Effector memory CD8-positive, alpha-beta T cell (primary cell): ENCODE data around the gene MLXIPL.
A peak's percentile ranks its signal among the peaks of the same experiment; 100 is the strongest.
"Not testable (repeated sequence)": the region's sequence is repeated elsewhere in the genome, so short reads cannot be mapped to it uniquely, and the experiment has no call there.

Source experiments
- ATAC-seq: fragments of 150-1000 bp; cut with Tn5 transposase; replicated peaks from 2 replicates; pipeline ENCODE4 v1.10.0; 2021; ENCODE audit warnings: mild to moderate bottlenecking, moderate library complexity
- DNase-seq, 3 experiments: peaks; one replicate each; pipeline ENCODE4 v3.0.0; 2021
- H3K27ac Mint-ChIP-seq, 2 donors: one replicate each; pipeline ENCODE4 v1.8.0; 2022; ENCODE audit warnings: mild to moderate bottlenecking in 2 of 2, mixed read lengths in 2 of 2, moderate library complexity in 2 of 2
- H3K27me3 Mint-ChIP-seq, 2 donors: one replicate each; pipeline ENCODE4 v1.8.0; 2022; ENCODE audit warnings: mixed read lengths in 2 of 2
- H3K36me3 Mint-ChIP-seq: one replicate; pipeline ENCODE4 v1.8.0; 2022; ENCODE audit warnings: mild to moderate bottlenecking, moderate library complexity, mixed read lengths; ENCODE audit not compliant: insufficient read depth
- H3K4me1 Mint-ChIP-seq, 2 donors: one replicate each; pipeline ENCODE4 v1.8.0; 2022; ENCODE audit warnings: low read depth in 2 of 2, mixed read lengths in 2 of 2
- H3K4me3 Mint-ChIP-seq, 2 donors: one replicate each; pipeline ENCODE4 v1.8.0; 2022; ENCODE audit warnings: mild to moderate bottlenecking in 2 of 2, mixed read lengths in 2 of 2, moderate library complexity in 2 of 2
- H3K9me3 Mint-ChIP-seq, 2 donors: one replicate each; pipeline ENCODE4 v1.8.0; 2022; ENCODE audit warnings: mixed read lengths in 2 of 2

MLXIPL gene

DNA sequence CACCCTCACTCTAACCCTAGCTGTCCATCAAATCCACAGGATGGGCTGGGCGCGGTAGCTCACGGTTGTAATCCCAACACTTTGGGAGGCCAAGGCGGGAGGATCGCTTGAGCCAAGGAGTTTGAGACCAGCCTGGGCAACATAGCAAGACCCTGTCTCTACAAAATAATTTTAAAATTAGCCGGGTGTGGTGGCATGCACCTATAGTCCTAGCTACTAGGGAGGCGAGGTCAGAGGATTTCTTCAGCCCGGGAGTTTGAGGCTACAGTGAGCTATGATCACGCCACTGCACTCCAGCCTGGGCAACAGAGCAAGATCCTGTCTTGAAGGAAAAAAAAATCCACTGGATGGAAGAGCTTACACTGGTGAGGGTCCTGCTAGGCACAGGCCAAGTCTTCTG lies 6.8 kb downstream of the MLXIPL start:
- not testable (repeated sequence) for DNase-seq, H3K27ac Mint-ChIP-seq, H3K4me1 Mint-ChIP-seq, H3K4me3 Mint-ChIP-seq, ATAC-seq, H3K9me3 Mint-ChIP-seq, H3K36me3 Mint-ChIP-seq
- peaks cover 35 to 77% of the 10 kb centered on the region in 2 donors for H3K27me3 Mint-ChIP-seq

DNA sequence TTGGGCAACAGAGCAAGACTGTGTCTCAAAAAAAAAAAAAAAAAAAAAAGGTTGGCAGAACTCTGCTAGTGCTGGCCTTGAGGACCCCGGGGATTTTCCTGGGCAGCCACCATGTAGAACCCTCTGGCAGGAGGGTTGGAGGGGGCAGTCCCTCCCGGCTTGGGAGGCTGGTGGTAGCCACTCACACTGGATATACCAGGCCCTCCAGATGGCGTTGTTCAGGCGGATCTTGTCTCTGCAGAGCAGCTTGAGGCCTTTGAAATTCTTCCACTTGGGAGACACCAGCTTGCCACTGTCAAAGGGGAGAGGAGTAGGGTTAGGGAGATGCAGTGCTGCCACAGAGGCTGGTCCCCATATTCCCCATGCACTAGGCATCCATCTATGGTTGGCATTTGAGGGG lies 8.4 kb downstream of the MLXIPL start:
- peaks cover 0 to 2% of the 10 kb centered on the region in 2 donors for H3K4me1 Mint-ChIP-seq
- H3K9me3 Mint-ChIP-seq: no peaks in the 10 kb centered on the region
- H3K27me3 Mint-ChIP-seq: peaks cover 29 to 72% of the 10 kb centered on the region in 2 donors
- H3K4me3 Mint-ChIP-seq: no peak overlapping the region
- DNase-seq (no peak), ATAC-seq (no peak)
- H3K36me3 Mint-ChIP-seq: peaks cover 4% of the 10 kb centered on the region
- no peak overlapping the region for H3K27ac Mint-ChIP-seq

DNA sequence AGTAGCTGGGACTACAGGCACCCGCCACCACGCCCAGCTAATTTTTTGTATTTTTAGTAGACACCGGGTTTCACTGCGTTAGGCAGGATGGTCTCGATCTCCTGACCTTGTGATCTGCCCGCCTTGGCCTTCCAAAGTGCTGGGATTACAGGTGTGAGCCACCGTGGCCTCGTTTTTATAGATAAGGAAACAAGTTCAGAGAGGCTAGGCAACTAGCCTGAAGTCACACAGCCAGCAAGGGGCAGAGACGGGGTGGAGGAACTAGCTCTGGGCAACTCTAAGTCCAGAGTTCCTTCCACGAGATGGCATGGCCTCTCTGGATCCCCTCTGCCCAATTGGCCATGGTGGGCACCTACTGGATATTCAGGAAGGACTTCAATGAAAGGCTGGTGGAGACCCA lies 9.4 kb downstream of the MLXIPL start:
- H3K9me3 Mint-ChIP-seq, ATAC-seq, H3K27ac Mint-ChIP-seq: not testable (repeated sequence)

DNA sequence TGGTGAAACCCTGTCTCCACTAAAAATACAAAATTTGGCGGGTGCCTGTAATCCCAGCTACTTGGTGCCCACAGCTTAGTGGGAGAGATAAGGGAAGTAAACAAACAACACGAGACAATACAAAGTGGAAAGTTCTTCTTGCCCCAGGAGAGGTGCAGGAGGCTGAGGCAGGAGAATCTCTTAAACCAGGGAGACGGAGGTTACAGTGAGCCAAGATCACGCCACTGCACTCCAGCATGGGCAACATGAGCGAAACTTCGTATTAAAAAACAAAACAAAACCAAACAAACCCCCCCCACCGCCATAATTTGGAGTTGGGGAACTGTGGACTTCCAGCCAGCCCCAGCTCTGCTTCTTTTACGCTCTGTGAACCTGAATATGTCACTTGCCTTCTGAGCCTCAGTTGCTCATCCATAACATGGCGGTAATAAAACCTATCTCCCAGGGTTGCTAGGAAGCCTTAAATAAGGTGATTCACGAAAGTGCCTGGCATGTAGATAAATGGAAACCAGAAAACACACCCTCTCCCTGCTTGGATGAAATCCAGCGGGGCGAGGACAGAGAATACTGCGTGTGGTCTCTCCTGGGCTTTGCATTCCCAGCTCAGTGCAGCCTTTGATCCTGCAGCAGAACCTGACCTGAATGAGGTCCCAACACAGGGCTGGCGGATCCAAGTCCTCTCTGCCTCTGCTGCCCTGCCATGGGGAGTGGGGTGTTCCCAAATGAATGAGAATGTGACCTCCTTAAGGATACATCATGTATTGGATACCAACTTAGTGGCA lies 10.2 kb downstream of the MLXIPL start:
- H3K4me1 Mint-ChIP-seq: peaks cover 0 to 2% of the 10 kb centered on the region in 2 donors
- peaks cover 36 to 73% of the 10 kb centered on the region in 2 donors for H3K27me3 Mint-ChIP-seq
- H3K9me3 Mint-ChIP-seq: no peaks in the 10 kb centered on the region
- H3K36me3 Mint-ChIP-seq: no peaks in the 10 kb centered on the region
- H3K4me3 Mint-ChIP-seq: no peak overlapping the region
- no peak for DNase-seq
- no peak for ATAC-seq
- no peak overlapping the region for H3K27ac Mint-ChIP-seq

More for the DNA sequence above, 9.4 kb downstream of the MLXIPL start:
- H3K4me3 Mint-ChIP-seq, H3K4me1 Mint-ChIP-seq, DNase-seq, H3K36me3 Mint-ChIP-seq: not testable (repeated sequence)
- peaks cover 32 to 72% of the 10 kb centered on the region in 2 donors for H3K27me3 Mint-ChIP-seq

DNA sequence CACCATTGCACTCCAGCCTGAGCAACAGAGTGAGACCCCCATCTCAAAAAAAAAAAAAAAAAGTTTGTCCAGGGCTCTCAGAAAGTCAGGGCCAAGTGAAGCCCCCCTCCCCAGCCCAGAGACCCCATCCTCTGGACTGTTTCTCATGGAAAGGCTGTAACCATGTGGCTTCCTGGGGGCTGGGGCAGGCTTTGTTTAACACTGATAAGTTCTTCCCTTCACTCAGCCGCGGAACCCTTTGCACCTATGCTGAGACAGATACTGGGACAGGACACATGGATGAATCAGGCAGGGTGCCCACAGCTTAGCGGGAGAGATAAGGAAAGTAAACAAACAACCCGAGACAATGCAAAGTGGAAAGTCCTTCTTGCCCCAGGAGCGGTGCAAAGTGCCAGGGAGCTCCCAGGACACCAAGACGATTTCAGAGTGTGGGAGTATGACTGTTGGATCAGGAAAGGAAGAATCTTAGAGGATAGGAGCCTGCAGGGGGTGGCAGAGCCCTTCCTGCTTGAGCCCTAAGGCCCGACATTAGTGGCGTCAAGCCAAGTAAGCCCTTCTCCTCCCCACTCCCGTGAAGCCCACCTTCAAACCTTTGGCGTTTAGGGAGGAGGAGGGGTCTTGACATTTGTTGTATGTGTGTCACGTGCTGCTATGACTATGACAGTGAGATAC lies 11.6 kb downstream of the MLXIPL start:
- H3K9me3 Mint-ChIP-seq: no peaks in the 10 kb centered on the region
- DNase-seq (no peak), ATAC-seq (no peak)
- H3K4me3 Mint-ChIP-seq: no peak overlapping the region
- no peaks in the 10 kb centered on the region for H3K36me3 Mint-ChIP-seq
- no peak overlapping the region for H3K27ac Mint-ChIP-seq
- H3K27me3 Mint-ChIP-seq: peaks cover 36 to 72% of the 10 kb centered on the region in 2 donors
- H3K4me1 Mint-ChIP-seq: peaks cover 0 to 2% of the 10 kb centered on the region in 2 donors

DNA sequence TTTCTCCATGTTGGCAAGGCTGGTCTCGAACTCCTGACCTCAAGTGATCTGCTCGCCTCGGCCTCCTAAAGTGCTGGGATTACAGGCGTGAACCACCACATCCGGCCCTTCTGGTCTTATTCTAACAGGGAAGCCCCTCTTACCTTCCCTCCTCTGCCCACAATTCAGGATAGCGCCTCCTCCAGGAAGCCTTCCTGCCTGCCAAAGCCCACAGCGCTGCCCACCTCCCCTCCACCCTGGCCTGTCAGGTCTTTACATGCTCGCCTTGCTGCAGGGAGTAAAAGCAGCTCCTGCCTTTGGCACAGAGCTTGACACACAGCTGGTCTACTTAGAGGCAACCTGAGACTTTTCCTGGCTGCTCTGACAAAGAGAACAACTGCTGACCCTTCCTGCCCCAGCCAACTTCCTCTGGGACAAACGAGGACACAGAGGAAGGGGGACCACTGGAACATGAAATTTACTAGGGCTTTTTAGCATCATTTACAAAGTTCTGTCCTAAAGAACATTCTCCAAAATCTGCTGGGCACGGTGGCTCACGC lies 13.2 kb downstream of the MLXIPL start:
- Mint-ChIP-seq H3K4me1 (peaks cover 0 to 2% of the 10 kb centered on the region in 2 donors), H3K9me3 (no peaks in the 10 kb centered on the region), H3K27ac (peak overlapping the region in 1 of 2 donors; percentile 49), H3K27me3 (peaks cover 44 to 86% of the 10 kb centered on the region in 2 donors), H3K36me3 (no peaks in the 10 kb centered on the region), H3K4me3 (no peak overlapping the region)
- DNase-seq (no peak), ATAC-seq (no peak)

DNA sequence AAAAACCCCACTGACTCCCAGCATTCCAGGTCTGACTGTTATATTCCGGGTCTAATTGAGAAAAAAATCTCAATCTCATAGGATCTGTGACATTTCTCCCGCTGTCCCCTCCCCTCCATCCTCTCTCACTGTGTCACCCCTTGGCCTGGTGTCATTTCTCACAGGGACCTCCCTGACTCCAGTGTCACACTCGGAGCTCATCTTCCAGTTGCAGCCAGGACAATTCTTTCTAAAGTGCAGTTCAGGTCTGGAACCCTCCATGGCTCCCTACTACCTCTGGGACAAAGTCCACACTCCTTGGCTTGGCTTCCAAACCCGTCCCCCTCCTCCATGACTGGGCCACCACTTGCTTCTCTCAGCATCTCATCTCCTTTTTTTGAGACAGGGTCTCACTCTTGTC lies 14.2 kb downstream of the MLXIPL start:
- Mint-ChIP-seq H3K27ac (no peak overlapping the region), H3K36me3 (no peaks in the 10 kb centered on the region), H3K4me1 (peaks cover 0 to 2% of the 10 kb centered on the region in 2 donors), H3K9me3 (no peaks in the 10 kb centered on the region), H3K4me3 (no peak overlapping the region), H3K27me3 (peaks cover 44 to 84% of the 10 kb centered on the region in 2 donors)
- no peak for ATAC-seq
- no peak for DNase-seq

DNA sequence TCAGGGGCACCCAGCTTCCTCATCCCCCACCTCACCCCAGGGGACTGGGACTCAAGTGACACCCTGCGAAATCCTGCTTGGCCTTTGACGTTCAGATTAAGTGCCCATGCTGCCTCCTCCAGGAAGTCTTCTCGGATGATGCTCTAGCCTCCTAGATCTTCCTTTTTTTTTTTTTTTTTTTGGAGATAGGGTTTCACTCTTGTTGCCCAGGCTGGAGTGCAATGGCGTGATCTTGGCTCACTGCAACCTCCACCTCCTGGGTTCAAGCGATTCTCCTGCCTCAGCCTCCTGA lies 16.7 kb downstream of the MLXIPL start:
- H3K4me1 Mint-ChIP-seq, H3K36me3 Mint-ChIP-seq, H3K27ac Mint-ChIP-seq, H3K4me3 Mint-ChIP-seq, DNase-seq, H3K9me3 Mint-ChIP-seq, ATAC-seq: not testable (repeated sequence)
- peaks cover 29 to 68% of the 10 kb centered on the region in 2 donors for H3K27me3 Mint-ChIP-seq

DNA sequence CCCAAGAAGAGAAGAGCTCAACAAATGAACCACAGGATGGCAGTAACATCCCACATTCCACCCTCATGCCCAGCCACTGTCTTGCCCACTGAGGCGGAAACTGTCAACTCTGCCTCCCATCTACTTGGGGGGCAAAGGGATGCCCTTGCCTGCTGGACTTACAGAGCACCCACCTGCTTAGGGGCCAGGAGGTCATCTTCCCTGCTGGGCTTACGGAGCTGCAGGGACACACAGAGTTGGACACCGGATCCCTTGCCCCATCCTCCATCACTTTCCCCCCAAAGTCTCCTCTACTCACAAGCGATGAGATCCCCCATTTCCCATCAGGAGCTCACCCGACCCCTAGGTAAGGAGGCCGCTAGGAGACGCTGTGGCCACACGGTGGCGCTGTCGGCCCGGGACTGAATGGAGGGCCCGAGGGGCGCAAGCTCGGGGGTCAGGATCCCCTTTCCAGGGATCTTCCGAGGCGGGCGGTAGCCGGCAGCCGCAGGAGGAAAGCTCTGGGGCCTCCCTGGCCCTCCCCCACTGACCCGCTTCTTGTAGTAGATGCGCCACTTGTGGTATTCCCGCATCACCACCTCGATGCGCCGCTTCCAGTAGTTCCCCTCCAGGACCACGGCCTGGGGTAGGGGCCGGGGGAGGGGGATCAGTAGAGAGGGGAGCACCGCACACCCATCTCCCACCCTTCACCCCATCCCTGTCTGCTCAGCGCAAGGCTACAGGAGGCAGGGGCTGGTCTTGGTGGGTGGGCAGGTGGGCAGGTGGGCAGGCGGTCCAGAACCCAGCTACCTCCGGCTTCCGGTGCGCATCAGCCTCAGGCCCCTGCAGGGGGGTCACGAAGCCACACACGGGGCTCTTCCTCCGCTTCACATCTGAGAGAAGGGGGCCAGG lies 17.3 kb downstream of the MLXIPL start:
- no peaks in the 10 kb centered on the region for H3K36me3 Mint-ChIP-seq
- no peak overlapping the region for H3K27ac Mint-ChIP-seq
- peak; percentile 84 for ATAC-seq
- H3K4me1 Mint-ChIP-seq: no peaks in the 10 kb centered on the region
- H3K4me3 Mint-ChIP-seq: no peak overlapping the region
- H3K27me3 Mint-ChIP-seq: peaks cover 26 to 69% of the 10 kb centered on the region in 2 donors
- H3K9me3 Mint-ChIP-seq: no peaks in the 10 kb centered on the region
- DNase-seq: peak; percentile 66 to 69 (median 68)

DNA sequence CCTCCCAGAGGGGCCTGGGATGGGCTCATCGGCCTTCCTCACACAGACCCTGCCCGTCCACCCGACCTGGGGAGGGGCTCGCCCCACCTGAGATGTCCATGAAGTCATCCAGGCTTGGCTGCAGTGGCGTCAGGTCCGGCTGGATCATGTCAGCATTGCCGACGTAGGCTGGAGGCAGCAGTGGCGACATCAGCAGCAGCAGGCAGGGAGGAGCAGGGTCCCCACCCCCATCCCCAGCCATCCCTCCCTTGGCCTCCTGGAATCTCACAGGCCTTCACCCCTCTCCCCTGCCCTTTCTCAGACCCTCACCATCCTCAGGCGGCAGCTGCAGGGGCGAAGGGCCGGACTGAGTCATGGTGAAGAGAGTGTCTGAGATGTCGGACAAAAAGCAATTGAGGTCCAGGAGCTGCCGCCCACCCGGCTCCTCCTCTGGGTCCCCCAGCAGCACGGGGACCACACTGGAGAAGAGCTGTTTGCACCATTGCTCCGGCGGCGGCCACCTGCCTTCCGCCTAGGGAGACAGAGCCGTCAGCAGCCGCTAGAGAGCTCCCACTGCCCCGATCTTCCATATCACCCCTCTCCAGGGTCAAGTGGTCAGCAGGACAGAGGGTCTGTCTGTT lies 18.6 kb downstream of the MLXIPL start:
- no peak overlapping the region for H3K27ac Mint-ChIP-seq
- H3K4me1 Mint-ChIP-seq: no peaks in the 10 kb centered on the region
- H3K9me3 Mint-ChIP-seq: no peaks in the 10 kb centered on the region
- ATAC-seq (no peak), DNase-seq (no peak)
- no peaks in the 10 kb centered on the region for H3K36me3 Mint-ChIP-seq
- H3K27me3 Mint-ChIP-seq: peaks cover 20 to 66% of the 10 kb centered on the region in 2 donors
- no peak overlapping the region for H3K4me3 Mint-ChIP-seq

DNA sequence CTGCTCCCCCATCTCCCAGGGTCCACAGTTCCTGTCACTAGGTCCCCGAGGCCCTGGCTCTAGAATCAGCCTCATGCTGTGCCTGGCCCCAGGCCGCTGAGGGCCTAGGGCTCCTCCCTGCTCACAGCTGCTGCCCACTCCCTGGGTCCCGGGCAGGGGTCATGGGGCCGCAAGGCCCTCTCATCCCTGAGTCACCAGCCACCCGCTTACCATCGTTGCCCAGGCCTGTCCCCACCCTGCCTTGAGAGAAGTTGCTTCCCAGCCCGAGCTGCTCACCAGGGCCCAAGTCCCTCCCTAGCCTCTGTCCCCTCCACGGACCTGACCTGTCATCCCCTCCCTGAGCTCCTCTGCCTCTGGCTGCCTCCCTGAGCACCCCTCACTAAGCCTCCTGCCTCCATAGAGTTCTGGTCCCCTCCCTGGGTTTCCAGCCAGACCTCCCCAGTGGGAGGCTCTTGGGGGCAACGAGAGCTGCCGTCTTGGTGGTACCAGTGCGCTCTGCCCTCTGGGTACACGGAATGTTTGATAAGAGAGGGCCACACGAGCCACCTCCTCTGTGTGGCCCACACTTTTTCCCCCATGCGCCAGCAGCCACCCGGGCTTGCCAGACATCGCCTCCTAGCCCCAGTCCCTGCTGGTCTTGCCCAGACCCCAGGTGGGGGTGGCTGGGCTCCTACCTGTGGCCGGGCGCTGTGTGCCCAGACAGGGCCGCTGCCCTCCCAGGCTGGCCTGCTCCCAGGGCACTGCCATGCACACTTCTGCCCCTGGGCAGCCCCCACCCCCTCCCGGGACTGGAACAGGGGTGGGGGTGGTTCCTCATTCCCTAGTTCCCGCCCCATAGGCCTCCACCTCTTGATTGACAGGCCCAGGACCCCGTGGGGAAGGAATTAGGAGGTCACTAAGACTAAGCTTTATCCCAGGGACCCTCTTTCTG lies 21.3 kb downstream of the MLXIPL start:
- DNase-seq (no peak), ATAC-seq (no peak)
- Mint-ChIP-seq H3K27me3 (peaks cover 20 to 63% of the 10 kb centered on the region in 2 donors), H3K9me3 (no peaks in the 10 kb centered on the region), H3K4me3 (no peak overlapping the region), H3K4me1 (no peaks in the 10 kb centered on the region), H3K27ac (peak overlapping the region in 1 of 2 donors; percentile 61), H3K36me3 (no peaks in the 10 kb centered on the region)

DNA sequence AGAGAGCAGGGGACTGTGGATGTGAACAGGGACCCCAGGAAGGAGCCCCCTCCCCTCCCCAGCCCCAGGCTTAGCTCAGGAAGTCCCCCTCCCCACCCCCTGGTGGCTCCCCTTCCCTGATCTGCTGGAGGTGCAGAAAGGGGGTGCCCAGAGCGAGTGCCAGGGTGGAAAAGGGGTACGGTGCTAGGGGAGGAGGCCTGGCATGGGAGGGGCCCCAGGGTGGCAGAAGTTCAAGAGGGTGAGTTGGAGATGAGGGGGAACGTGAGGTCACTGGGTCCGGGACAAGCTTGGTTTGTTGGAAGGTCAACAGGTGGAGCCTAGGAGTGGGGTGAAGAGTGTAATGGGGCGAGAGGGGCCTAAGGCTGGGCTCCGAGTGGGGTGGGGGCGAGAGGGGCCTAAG lies 24.4 kb downstream of the MLXIPL start:
- Mint-ChIP-seq H3K9me3 (no peaks in the 10 kb centered on the region), H3K27ac (no peak overlapping the region), H3K4me1 (no peaks in the 10 kb centered on the region), H3K4me3 (no peak overlapping the region), H3K27me3 (peaks cover 23 to 57% of the 10 kb centered on the region in 2 donors), H3K36me3 (no peaks in the 10 kb centered on the region)
- DNase-seq (no peak), ATAC-seq (no peak)
